DND-41 (cell line): ENCODE measurements around the gene RFK.

Source experiments
- CTCF ChIP-seq: IDR thresholded peaks from 2 replicates; pipeline ENCODE4 v1.5.1; 2012; ENCODE audit warnings: borderline replicate concordance, low read length, moderate library complexity, mild to moderate bottlenecking; ENCODE audit not compliant: poor library complexity, severe bottlenecking; ENCODE audit errors: extremely low read depth
- EZH2 ChIP-seq: IDR thresholded peaks from 3 replicates; pipeline ENCODE4 v1.6.1; 2012; ENCODE audit warnings: borderline replicate concordance, low read depth, mild to moderate bottlenecking, moderate library complexity, low read length, inconsistent platforms; ENCODE audit not compliant: severe bottlenecking

- TF ChIP-seq CTCF = no peak
- TF ChIP-seq EZH2 = no peak
Measured at GRCh38 chr9:76373784-76374474, 20.3 kb downstream of the RFK start.
